ENCODE results near the gene ARHGAP12.

DNA sequence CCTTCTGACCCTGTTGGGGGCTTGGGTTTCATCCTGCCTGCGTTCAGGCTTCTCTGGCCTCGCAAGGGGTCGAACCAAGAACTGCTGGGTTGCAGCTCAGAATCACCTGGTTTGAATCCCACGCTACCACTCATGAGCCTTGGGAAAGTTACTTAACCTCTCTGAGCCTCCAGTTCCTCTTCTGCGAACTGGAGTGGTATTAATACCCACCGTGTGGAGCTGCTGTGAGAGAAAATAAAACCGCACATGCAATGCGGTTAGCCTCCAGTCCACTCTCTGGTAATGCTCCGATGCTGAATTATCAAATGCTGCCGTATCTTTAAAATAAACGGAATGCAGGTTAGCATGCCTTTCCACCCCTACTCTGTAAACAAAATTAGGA is 171.9 kb downstream of the ARHGAP12 start:
- TF ChIP-seq, protein P1, sequence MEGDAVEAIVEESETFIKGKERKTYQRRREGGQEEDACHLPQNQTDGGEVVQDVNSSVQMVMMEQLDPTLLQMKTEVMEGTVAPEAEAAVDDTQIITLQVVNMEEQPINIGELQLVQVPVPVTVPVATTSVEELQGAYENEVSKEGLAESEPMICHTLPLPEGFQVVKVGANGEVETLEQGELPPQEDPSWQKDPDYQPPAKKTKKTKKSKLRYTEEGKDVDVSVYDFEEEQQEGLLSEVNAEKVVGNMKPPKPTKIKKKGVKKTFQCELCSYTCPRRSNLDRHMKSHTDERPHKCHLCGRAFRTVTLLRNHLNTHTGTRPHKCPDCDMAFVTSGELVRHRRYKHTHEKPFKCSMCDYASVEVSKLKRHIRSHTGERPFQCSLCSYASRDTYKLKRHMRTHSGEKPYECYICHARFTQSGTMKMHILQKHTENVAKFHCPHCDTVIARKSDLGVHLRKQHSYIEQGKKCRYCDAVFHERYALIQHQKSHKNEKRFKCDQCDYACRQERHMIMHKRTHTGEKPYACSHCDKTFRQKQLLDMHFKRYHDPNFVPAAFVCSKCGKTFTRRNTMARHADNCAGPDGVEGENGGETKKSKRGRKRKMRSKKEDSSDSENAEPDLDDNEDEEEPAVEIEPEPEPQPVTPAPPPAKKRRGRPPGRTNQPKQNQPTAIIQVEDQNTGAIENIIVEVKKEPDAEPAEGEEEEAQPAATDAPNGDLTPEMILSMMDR (conservative IDR thresholded peaks at IDR 0.05 in 1 of 2, IDR thresholded peaks at IDR 0.05 in 1 of 2; ENCODE audit: extremely low read depth in 1 of 2, insufficient read depth in 1 of 2, low read depth in 1 of 2, low read length in 2 of 2): no peak
- TF ChIP-seq EZH2 (IDR thresholded peaks at IDR 0.05; ENCODE audit: borderline replicate concordance, low read length): no peak

Data from mammary epithelial cell (primary cell).